GM19193 (cell line): ENCODE data around the gene ZXDC.

Experiments used
- POLR2A ChIP-seq: IDR thresholded peaks from 4 replicates; pipeline ENCODE4 v1.6.1; 2011; ENCODE audit not compliant: insufficient read depth, insufficient read length; ENCODE audit errors: extremely low read depth

The ZXDC gene

GRCh38 chr3:126500016-126500415 is 24.3 kb upstream of the ZXDC start:
- TF ChIP-seq POLR2A = no peak

GRCh38 chr3:126499401-126499800 is 23.7 kb upstream of the ZXDC start:
- no peak for TF ChIP-seq POLR2A

GRCh38 chr3:126498929-126499328 is 23.2 kb upstream of the ZXDC start:
- TF ChIP-seq POLR2A = no peak

- TF ChIP-seq POLR2A = no peak
These were observed 22.8 kb upstream of the ZXDC start for GRCh38 chr3:126498461-126498860.

GRCh38 chr3:126497956-126498355 is 22.3 kb upstream of the ZXDC start:
- TF ChIP-seq POLR2A = no peak

- TF ChIP-seq POLR2A = no peak
These were observed 21.5 kb upstream of the ZXDC start for GRCh38 chr3:126496894-126497850.

GRCh38 chr3:126495786-126496185 is 20.1 kb upstream of the ZXDC start:
- TF ChIP-seq POLR2A = no peak

GRCh38 chr3:126494970-126495230 is 19.2 kb upstream of the ZXDC start:
- TF ChIP-seq POLR2A = no peak

- no peak for TF ChIP-seq POLR2A
These were observed 18.7 kb upstream of the ZXDC start for GRCh38 chr3:126494204-126494969.

GRCh38 chr3:126493739-126494138 is 18.0 kb upstream of the ZXDC start:
- no peak for TF ChIP-seq POLR2A

GRCh38 chr3:126493051-126493450 is 17.4 kb upstream of the ZXDC start:
- no peak for TF ChIP-seq POLR2A

GRCh38 chr3:126491221-126492013 is 15.7 kb upstream of the ZXDC start:
- no peak for TF ChIP-seq POLR2A

GRCh38 chr3:126490619-126491018 is 14.9 kb upstream of the ZXDC start:
- no peak for TF ChIP-seq POLR2A

GRCh38 chr3:126488886-126489569 is 13.3 kb upstream of the ZXDC start:
- TF ChIP-seq POLR2A = no peak

GRCh38 chr3:126488185-126488584 is 12.5 kb upstream of the ZXDC start:
- TF ChIP-seq POLR2A = no peak
